GM21737 (cell line): ENCODE measurements around the gene BPTF.
"Not testable (repeated sequence)": the region's sequence is repeated elsewhere in the genome, so short reads cannot be mapped to it uniquely, and the experiment has no call there.

ENCODE experiments used
- ATAC-seq: cut with Tn5 transposase; IDR thresholded peaks from one replicate; pipeline ENCODE4 v1.9.1; 2021; ENCODE audit warnings: mild to moderate bottlenecking, moderate library complexity; ENCODE audit not compliant: unreplicated experiment

The BPTF gene

DNA sequence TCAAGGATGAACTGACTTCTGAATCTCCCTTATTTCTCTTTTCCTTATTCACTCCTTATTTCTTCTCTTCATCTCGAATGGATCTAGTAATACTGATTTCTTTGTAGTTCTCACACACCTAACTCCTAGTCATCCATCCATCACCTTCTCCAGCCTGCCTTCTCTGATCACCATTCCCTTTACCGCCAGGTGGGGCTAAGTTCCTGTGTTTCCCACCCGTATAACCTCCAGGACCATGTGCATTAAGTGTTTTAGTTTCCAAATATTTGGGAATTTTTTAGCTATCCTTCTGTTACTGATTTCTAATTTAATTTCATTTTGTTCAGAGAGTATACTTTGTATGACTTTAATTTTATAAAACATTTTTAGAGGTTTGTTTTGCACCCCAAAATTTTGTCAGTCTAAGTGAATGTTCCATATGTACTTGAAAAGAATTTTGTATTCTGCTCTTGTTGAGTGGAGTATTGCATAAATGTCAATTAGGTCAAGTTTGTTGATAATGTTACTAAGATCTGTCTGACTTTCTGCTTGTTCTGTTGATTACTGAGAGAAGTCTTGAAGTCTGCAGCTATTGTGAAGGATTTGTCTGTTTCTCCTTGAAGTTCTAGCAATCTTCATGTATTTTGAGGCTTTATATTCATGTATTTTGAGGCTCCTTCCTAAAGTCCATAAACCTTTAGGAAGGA, 8.8 kb downstream of the BPTF start:
- ATAC-seq: no peak

DNA sequence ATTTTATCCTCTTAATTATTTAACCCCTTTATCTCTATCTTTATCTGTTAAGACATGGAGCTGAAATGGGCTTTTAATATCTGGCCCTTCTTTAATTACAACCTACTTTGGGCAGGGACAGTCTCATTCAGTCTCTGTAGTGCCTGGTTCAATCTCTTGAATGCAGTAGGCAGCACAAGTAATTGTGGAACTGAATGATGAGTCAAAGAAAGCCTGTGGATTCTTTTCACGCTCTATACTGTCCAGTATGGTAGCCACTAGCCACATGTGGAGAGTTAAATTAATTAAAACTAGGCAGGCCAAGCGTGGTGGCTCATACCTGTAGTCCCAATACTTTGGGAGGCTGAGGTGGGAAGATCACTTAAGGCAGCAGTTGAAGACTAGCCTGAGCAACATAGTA, 9.3 kb downstream of the BPTF start:
- ATAC-seq: no peak

GRCh38 chr17:67836205-67836987, 11.1 kb downstream of the BPTF start:
- no peak for ATAC-seq

- no peak for ATAC-seq
Observed at GRCh38 chr17:67837965-67838364, 12.7 kb downstream of the BPTF start.

DNA sequence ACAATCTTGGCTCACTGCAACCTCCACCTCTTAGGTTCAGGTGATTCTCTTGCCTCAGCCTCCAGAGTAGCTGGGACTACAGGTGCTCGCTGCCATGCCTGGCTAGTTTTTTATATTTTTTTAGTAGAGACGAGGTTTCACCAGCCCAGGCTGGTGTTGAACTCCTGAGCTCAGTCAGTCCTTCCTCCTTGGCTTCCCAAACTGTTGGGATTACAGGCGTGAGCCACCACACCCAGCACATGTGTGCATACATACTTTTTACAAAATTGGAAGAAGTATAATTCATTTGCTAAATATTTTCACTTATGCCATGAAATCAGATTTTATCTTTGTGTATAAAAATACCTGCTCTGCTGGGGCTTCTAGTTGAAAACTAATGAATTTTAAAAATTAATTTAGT, 13.2 kb downstream of the BPTF start:
- no peak for ATAC-seq

DNA sequence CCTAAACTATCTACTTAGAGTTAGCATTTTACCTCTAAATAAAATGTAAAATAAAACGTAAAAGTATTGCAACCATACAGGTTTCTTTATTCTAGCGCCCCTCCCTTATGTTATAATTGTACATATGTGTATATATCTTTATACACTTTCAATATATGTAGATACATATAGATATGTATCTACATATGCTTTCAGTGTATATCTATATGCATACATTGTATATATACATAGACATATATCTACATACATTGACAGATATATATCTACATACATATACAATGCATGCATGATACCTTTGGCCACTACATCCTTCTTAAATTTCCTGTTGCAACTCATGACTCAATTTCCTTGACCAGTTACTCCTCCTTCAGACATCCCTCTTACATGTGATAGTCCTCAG, 16.7 kb downstream of the BPTF start:
- no peak for ATAC-seq

DNA sequence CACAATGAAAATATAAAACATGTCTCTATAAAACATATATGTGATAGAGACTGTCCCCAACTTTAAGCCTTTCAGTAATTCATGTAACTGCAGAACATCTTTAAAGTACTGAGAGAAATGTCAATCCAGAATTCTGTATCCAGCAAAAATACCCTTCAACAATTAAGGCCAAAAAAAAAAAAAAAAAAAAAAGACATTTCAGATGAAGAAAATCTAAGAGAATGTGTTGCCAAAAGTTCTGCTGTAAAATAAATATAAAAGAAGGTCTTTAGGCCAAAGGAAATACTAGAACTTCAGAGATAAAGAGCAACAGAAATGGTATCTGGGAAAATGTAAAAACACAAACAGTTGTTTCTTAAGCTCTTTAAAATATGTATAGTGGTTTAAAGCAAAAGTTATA, 17.3 kb downstream of the BPTF start:
- ATAC-seq: no peak

- no peak for ATAC-seq
Observed at GRCh38 chr17:67845374-67845773, 20.1 kb downstream of the BPTF start.

GRCh38 chr17:67848189-67848588, 22.9 kb downstream of the BPTF start:
- ATAC-seq: not testable (repeated sequence)

DNA sequence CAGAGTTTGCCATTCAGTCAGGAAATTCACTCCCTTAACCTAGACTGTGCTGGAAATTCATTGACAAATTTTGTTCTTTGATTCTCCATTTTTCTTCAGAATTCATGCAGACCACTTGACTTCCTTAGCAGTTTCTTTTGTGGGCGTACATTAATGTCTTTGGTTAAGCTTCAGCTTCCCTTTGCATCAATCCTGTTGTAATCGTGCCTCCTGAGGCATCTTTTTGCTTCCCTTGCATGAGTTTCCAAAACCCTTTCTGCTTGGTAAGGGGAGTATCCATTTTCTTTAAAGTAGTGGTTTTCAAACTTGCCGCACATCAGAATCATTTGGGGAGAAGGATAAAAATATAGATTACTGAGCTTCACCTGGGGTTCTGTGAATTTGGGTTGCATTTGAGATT, 23.5 kb downstream of the BPTF start:
- ATAC-seq: not testable (repeated sequence)

GRCh38 chr17:67850991-67851631, 25.8 kb downstream of the BPTF start:
- no peak for ATAC-seq

GRCh38 chr17:67853703-67854102, 28.4 kb downstream of the BPTF start:
- no peak for ATAC-seq

DNA sequence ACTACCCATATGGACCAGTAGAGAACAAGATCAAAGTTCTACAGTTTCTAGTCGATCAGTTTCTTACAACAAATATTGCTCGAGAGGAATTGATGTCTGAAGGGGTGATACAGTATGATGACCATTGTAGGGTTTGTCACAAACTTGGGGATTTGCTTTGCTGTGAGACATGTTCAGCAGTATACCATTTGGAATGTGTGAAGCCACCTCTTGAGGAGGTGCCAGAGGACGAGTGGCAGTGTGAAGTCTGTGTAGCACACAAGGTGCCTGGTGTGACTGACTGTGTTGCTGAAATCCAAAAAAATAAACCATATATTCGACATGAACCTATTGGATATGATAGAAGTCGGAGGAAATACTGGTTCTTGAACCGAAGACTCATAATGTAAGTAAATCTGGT, 29.1 kb downstream of the BPTF start:
- ATAC-seq: no peak

DNA sequence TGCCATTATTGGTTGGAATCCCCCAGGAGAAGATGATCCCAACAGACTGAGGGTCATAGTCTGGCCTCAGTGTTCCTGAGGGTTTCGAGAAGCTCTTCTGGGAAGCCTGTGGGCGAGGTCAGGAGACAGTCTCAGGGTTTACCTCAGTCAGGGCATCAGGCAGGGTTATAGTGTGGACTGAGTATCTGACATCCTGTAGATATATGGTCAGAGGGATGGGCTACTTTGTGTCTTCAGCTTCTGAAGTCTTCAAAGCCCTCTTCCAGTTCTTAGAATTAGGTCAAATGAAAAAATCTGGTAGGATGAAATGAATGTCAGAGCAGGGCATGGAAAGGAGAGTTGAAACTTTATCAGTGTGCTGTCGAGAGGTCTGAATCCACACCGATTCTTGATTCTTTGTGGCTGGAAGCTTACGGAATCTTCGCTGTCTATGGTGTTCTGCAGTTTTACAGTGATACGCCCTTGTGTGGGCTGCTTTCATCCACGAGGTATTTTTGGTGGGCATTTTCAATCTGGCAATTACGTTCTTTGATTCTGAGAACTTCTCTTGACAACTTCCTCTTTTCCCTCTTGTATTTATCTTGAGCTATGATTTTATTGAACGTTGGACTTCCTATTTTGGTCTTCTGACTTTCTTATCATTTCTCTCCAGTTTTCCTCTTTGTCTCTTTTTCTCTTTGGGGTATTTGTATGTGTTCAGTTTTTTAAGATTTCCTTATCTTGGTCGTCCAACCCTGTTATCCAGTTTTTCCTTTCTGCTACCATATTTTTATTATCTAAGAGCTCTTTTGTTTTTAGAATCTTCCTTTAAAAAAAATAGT, 30.4 kb downstream of the BPTF start:
- ATAC-seq: no peak

DNA sequence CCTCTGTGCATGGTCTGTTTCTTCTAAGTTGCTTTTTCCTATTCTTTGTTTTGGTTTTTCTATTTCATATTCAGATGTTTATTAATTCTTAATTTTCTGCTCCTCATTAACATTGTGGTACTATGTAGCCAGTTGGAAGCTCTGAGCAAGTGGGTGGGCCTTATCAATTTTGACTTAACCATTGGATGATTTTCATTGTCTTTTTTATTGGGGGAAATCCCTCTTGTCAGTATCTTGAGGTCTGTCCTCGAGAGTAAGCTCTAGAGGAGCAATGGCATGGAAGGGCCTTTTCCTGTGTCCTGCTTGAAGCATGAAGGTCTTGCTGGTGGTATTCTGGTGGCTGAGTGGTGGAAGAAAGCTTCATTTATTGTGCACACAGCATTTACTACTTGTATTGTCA, 31.1 kb downstream of the BPTF start:
- ATAC-seq: not testable (repeated sequence)

GRCh38 chr17:67862614-67863217, 37.4 kb downstream of the BPTF start:
- no peak for ATAC-seq

DNA sequence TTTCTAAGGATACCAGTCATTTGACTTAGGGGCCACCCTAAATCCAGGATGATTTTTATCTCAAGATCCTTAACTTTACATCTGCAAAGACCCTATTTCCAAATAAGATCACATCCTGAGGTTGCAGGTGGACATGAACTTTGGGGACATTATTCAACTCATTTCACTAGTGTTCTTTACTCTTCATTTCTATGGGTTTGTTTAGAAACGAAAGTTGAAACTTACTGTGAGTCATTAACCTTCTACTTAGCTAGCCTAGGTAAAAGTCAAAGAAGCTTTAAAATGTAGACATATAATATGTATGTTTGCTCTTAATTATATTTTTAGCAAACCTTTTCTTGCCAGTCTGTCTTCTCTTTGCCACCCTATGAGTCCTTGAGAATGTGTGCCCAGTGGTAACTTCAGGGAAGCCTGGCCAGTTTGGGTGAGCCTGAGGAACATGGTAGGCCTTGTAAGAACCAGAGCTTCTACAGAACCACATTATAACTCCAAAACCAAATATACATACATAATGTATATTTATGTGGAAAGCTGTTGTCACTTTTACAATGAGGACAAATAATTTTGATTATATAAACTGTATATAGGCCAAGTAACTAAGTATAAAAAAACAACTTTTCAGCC, 38.4 kb downstream of the BPTF start:
- ATAC-seq: no peak

GRCh38 chr17:67865438-67865837, 40.1 kb downstream of the BPTF start:
- no peak for ATAC-seq

GRCh38 chr17:67867591-67867990, 42.3 kb downstream of the BPTF start:
- ATAC-seq: no peak

GRCh38 chr17:67868176-67868575, 42.9 kb downstream of the BPTF start:
- no peak for ATAC-seq
